SU-DHL-6 (cell line): ENCODE data around the gene GABRP.

Experiments used
- H2AFZ ChIP-seq: fragments of 200-600 bp; sonication (generic); 2 replicates; pipeline ENCODE4 v1.6.1; 2014; ENCODE audit warnings: low read depth, mild to moderate bottlenecking, moderate library complexity, mixed read lengths, antibody characterized with exemption, low read length; ENCODE audit not compliant: severe bottlenecking
- H3F3A ChIP-seq: fragments of 200-600 bp; shearing (Covaris generic); 2 replicates; pipeline ENCODE4 v1.6.0; 2016; ENCODE audit warnings: antibody characterized with exemption, mild to moderate bottlenecking; ENCODE audit not compliant: insufficient read depth
- H3K27ac ChIP-seq: fragments of 200-600 bp; sonication (generic); 2 replicates; pipeline ENCODE4 v1.5.1; 2016; ENCODE audit warnings: low read depth, mild to moderate bottlenecking, low read length, moderate library complexity, mixed read lengths
- H3K27me3 ChIP-seq: fragments of 200-600 bp; sonication (generic), shearing (Covaris generic); 2 replicates; pipeline ENCODE4 v1.6.0; 2014; ENCODE audit warnings: mild to moderate bottlenecking, low read length
- H3K36me3 ChIP-seq: fragments of 200-600 bp; sonication (generic); 2 replicates; pipeline ENCODE4 v1.6.1; 2014; ENCODE audit warnings: mild to moderate bottlenecking, low read length, mixed read lengths
- H3K4me2 ChIP-seq: fragments of 300-600, 200-600 bp; shearing (Covaris generic), sonication (generic); 2 replicates; pipeline ENCODE4 v1.6.0; 2014; ENCODE audit warnings: low read length, low read depth, mild to moderate bottlenecking; ENCODE audit not compliant: poor library complexity, severe bottlenecking
- H3K4me3 ChIP-seq: fragments of 200-600 bp; sonication (generic); 2 replicates; pipeline ENCODE4 v1.5.1; 2014; ENCODE audit warnings: antibody characterized with exemption, low read length, mild to moderate bottlenecking, mixed read lengths; ENCODE audit not compliant: insufficient read depth, poor library complexity, severe bottlenecking
- H3K79me2 ChIP-seq: fragments of 200-600 bp; sonication (generic); 2 replicates; pipeline ENCODE4 v1.6.1; 2014; ENCODE audit warnings: mild to moderate bottlenecking, low read length, moderate library complexity; ENCODE audit not compliant: insufficient read depth
- H3K9ac ChIP-seq: fragments of 200-600 bp; sonication (generic); 2 replicates; pipeline ENCODE4 v1.7.0; 2014; ENCODE audit warnings: mild to moderate bottlenecking, low read length
- H3K9me2 ChIP-seq: fragments of 200-600 bp; sonication (generic); replicated peaks from 2 replicates; pipeline ENCODE4 v1.6.1; 2014; ENCODE audit warnings: low read length; ENCODE audit not compliant: insufficient read depth
- H3K9me3 ChIP-seq: fragments of 200-600 bp; sonication (generic); 2 replicates; pipeline ENCODE4 v1.6.1; 2014; ENCODE audit warnings: low read length, mixed read lengths; ENCODE audit not compliant: insufficient read depth
- H4K20me1 ChIP-seq: fragments of 200-600 bp; sonication (generic); 2 replicates; pipeline ENCODE4 v1.6.1; 2014; ENCODE audit warnings: low read depth, mild to moderate bottlenecking, antibody characterized with exemption, low read length, moderate library complexity, mixed read lengths
- EZH2phosphoT487 ChIP-seq: fragments of 200-600 bp; sonication (generic), shearing (Covaris generic); conservative IDR thresholded peaks from 2 replicates; pipeline ENCODE4 v1.6.1; 2018; ENCODE audit warnings: mild to moderate bottlenecking, antibody characterized with exemption, low read length, moderate library complexity, mixed read lengths
- TF ChIP-seq, protein P1 (sequence below): fragments of 200-600 bp; sonication (generic); IDR thresholded peaks from one replicate; pipeline ENCODE4 v1.5.1; 2017; ENCODE audit warnings: antibody characterized with exemption, mild to moderate bottlenecking, low read length, moderate library complexity; ENCODE audit not compliant: insufficient read depth, poor library complexity, severe bottlenecking

The GABRP gene

DNA sequence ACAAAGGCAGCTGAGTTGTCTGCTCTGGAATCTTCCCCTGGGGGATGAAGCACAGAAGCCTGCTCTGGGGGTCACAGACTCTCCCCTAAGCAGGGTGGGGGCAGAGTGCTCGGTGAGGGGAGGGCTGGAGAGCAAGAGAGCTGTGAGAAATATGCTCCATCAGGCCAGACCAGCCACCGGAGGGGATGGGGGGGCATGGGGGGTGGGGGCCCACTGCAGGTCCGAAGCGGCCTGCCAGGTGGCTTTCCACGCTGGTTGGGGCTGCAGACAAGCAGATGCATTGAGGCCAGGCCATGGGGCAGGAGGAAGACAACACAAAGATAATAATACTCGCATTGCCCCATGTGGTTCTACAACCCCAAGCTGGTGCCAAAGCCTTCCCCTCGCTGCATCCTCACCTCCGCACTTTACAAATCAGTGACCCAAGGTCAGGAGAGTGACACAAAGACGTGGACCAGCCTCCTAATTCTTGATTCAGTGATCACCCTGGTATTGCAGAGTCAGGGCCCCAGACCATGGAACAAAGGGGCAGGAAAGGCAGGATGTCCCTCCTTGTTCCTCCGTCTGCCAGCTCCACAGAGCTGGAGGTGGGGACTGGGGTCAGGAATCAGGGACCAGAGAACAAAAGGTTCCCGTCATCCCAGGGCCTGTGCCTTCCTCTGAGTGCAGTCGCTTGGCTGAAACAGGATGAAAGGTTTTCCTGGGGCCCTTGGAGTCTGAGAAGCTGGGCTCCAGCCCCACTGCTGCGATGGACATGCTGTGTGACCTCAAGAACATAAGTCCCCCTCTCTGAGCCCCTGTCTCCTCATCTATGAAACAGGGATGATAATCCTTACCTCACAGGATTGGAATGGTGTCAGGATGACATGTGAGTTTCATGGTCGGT is 37.2 kb upstream of the GABRP start:
- H3K27me3 ChIP-seq = no peaks in the 10 kb centered on the region
- no peak overlapping the region for H3K9ac ChIP-seq
- no peaks in the 10 kb centered on the region for H3F3A ChIP-seq
- no peak overlapping the region for H2AFZ ChIP-seq
- H3K9me2 ChIP-seq = no peaks in the 10 kb centered on the region
- no peak overlapping the region for H3K4me2 ChIP-seq
- H3K79me2 ChIP-seq = no peaks in the 10 kb centered on the region
- no peaks in the 10 kb centered on the region for H3K36me3 ChIP-seq
- H3K4me3 ChIP-seq = no peak overlapping the region
- H3K27ac ChIP-seq = no peak overlapping the region
- H3K9me3 ChIP-seq = no peaks in the 10 kb centered on the region
- TF ChIP-seq EZH2phosphoT487 = no peak
- TF ChIP-seq, protein P1, sequence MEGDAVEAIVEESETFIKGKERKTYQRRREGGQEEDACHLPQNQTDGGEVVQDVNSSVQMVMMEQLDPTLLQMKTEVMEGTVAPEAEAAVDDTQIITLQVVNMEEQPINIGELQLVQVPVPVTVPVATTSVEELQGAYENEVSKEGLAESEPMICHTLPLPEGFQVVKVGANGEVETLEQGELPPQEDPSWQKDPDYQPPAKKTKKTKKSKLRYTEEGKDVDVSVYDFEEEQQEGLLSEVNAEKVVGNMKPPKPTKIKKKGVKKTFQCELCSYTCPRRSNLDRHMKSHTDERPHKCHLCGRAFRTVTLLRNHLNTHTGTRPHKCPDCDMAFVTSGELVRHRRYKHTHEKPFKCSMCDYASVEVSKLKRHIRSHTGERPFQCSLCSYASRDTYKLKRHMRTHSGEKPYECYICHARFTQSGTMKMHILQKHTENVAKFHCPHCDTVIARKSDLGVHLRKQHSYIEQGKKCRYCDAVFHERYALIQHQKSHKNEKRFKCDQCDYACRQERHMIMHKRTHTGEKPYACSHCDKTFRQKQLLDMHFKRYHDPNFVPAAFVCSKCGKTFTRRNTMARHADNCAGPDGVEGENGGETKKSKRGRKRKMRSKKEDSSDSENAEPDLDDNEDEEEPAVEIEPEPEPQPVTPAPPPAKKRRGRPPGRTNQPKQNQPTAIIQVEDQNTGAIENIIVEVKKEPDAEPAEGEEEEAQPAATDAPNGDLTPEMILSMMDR = no peak
- no peaks in the 10 kb centered on the region for H4K20me1 ChIP-seq

DNA sequence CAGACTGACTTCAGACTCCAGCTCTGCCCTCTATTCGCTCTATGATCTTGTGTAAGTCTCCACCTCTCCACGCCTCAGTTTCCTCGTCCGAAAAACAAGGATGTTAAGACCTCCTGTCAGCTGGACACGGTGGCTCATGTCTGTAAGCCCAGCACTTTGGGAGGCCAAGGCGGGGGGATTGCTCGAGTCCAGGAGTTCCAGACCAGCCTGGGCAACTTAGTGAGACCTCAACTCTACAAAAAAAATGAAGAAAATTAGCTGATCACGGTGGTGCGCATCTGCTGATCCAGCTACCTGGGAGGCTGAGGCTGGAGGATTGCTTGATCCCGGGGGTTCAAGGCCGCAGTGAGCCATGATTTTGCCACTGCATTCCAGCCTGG is 36.6 kb upstream of the GABRP start:
- no peaks in the 10 kb centered on the region for H3K9me2 ChIP-seq
- TF ChIP-seq, protein P1 = no peak
- H3K27ac ChIP-seq = no peak overlapping the region
- H3K9me3 ChIP-seq = no peaks in the 10 kb centered on the region
- no peaks in the 10 kb centered on the region for H3K36me3 ChIP-seq
- H3F3A ChIP-seq = no peaks in the 10 kb centered on the region
- H4K20me1 ChIP-seq = no peaks in the 10 kb centered on the region
- H3K9ac ChIP-seq = no peak overlapping the region
- no peak overlapping the region for H2AFZ ChIP-seq
- H3K4me3 ChIP-seq = no peak overlapping the region
- H3K4me2 ChIP-seq = no peak overlapping the region
- no peaks in the 10 kb centered on the region for H3K79me2 ChIP-seq
- no peaks in the 10 kb centered on the region for H3K27me3 ChIP-seq

DNA sequence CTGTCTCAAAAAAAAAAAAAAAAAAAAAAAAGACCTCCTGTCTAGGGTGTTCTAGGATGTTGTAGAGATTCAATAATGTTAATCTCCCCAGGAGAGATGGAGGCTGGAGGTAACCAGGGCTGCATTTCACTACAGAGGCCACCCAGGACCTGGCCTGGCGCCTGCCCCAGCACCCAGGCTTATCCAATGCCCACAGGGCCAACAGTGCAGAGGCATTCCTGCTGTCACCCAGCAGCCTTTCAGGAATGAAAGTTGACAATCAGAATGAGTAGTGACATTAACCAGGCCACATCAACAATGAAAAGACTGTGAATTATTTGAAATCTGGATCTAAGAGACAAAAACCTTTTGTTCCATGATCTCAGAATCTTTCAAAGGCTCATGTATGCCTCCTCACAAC is 36.2 kb upstream of the GABRP start:
- TF ChIP-seq, protein P1 = no peak
- no peak for TF ChIP-seq EZH2phosphoT487
- Histone ChIP-seq H3K4me3 (no peak overlapping the region), H3K27ac (no peak overlapping the region), H3K79me2 (no peaks in the 10 kb centered on the region), H3F3A (no peaks in the 10 kb centered on the region), H2AFZ (no peak overlapping the region), H3K36me3 (no peaks in the 10 kb centered on the region), H3K4me2 (no peak overlapping the region), H4K20me1 (no peaks in the 10 kb centered on the region), H3K9me2 (no peaks in the 10 kb centered on the region), H3K9me3 (no peaks in the 10 kb centered on the region), H3K27me3 (no peaks in the 10 kb centered on the region), H3K9ac (no peak overlapping the region)
